ENCODE results near the gene WDR75.
"Not testable (repeated sequence)": the region's sequence is repeated elsewhere in the genome, so short reads cannot be mapped to it uniquely, and the experiment has no call there.

WDR75 gene

GRCh38 chr2:189440947-189441708, at the start of gene WDR75:
WDR75 (plus strand) TSS chr2:189441474; CDS start chr2:189441493, 19 bp downstream.
- peak; percentile 94 for DNase-seq

- no peak for DNase-seq
Observed at GRCh38 chr2:189393440-189394111, 47.7 kb upstream of the WDR75 start.

GRCh38 chr2:189394525-189394924, 46.7 kb upstream of the WDR75 start:
- DNase-seq = no peak

- DNase-seq = no peak
Observed at GRCh38 chr2:189402932-189403331, 38.3 kb upstream of the WDR75 start.

- DNase-seq = no peak
Observed at GRCh38 chr2:189406586-189407233, 34.6 kb upstream of the WDR75 start.

- no peak for DNase-seq
Observed at GRCh38 chr2:189407281-189408209, 33.7 kb upstream of the WDR75 start.

- no peak for DNase-seq
Observed at GRCh38 chr2:189408294-189408693, 33.0 kb upstream of the WDR75 start.

GRCh38 chr2:189409131-189409530, 32.1 kb upstream of the WDR75 start:
- DNase-seq = no peak

GRCh38 chr2:189409647-189410046, 31.6 kb upstream of the WDR75 start:
- no peak for DNase-seq

- DNase-seq = no peak
Observed at GRCh38 chr2:189411860-189412259, 29.4 kb upstream of the WDR75 start.

- DNase-seq = peak; percentile 57
Observed at GRCh38 chr2:189412330-189412953, 28.8 kb upstream of the WDR75 start.

- no peak for DNase-seq
Observed at GRCh38 chr2:189413249-189413648, 28.0 kb upstream of the WDR75 start.

GRCh38 chr2:189421644-189422043, 19.6 kb upstream of the WDR75 start:
- no peak for DNase-seq

- DNase-seq = no peak
Observed at GRCh38 chr2:189424961-189425360, 16.3 kb upstream of the WDR75 start.

GRCh38 chr2:189425676-189426075, 15.6 kb upstream of the WDR75 start:
- no peak for DNase-seq

GRCh38 chr2:189426886-189427285, 14.4 kb upstream of the WDR75 start:
- DNase-seq = no peak

- DNase-seq = no peak
Observed at GRCh38 chr2:189427872-189428271, 13.4 kb upstream of the WDR75 start.

- not testable (repeated sequence) for DNase-seq
Observed at GRCh38 chr2:189430448-189430847, 10.8 kb upstream of the WDR75 start.

- not testable (repeated sequence) for DNase-seq
Observed at GRCh38 chr2:189435803-189436202, 5.5 kb upstream of the WDR75 start.

- DNase-seq = no peak
Observed at GRCh38 chr2:189437926-189438325, 3.3 kb upstream of the WDR75 start.

- no peak for DNase-seq
Observed at GRCh38 chr2:189439342-189439741, 1.9 kb upstream of the WDR75 start.

GRCh38 chr2:189440644-189440946, 679 bp upstream of the WDR75 start:
- no peak for DNase-seq

- DNase-seq = no peak
Observed at GRCh38 chr2:189441709-189442074, 418 bp downstream of the WDR75 start.
